HG03571 (cell line): Measurements from ENCODE around the gene PLAAT3.
A peak's percentile ranks its signal among the peaks of the same experiment; 100 is the strongest.
"Not testable (repeated sequence)": the region's sequence is repeated elsewhere in the genome, so short reads cannot be mapped to it uniquely, and the experiment has no call there.

ENCODE experiments used
- ATAC-seq: cut with Tn5 transposase; IDR thresholded peaks from one replicate; pipeline ENCODE4 v1.9.1; 2021; ENCODE audit not compliant: unreplicated experiment

PLAAT3 gene

GRCh38 chr11:63572026-63572688 lies 42.1 kb downstream of the PLAAT3 start:
- no peak for ATAC-seq

DNA sequence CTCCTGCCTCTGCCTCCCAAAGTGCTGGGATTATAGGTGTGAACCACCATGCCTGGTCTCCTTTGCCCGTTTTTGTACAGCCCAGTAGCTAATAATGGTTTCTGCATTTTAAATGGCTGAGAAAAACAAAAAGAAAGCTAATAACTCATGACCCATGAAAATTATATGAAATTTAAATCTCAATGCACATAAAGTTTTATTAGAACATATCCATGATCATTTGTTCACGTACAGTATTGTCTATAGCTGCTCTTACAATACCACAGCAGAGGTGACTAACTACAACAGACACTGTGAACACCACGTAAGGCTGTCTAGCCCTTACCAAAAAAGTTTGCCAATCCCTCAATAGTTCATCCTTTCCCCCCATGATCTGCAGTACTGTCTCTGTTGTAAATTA lies 44.7 kb downstream of the PLAAT3 start:
- ATAC-seq = no peak

DNA sequence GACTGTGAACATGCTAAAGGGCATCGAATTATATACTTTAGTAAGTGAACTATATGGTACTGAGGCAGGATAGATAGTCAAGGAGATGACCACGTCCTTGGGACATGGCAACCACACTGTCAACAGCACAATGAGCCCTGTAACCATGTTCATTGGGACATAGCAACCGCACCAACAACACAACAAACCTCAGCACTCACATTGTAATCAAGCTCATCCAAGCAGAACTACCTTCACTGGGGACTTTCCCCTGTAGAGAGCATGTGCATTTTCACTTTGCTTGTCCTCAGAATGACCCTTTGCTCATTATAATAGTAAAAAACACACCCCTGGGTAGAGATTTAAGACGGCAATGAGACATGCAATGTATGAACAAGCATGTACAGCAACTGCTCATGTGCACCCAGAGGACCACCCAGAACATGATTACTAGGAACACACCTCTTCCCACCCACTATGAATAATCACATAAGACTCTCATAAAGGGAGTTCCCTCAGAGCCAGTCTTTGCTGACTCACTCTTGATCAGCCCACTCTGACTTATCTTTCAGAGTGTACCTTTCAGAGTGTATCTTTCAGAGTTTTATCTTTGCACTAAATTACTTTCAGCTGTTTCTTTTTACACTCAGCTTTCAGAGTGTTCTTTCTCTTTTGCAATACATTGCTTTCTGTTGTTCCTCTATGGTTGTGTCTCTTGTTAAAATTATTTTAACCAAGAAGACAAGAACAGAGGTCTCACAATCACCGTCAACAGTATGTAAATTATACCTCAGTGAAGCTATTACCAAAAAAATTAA lies 47.0 kb downstream of the PLAAT3 start:
- ATAC-seq = peak; percentile 70

DNA sequence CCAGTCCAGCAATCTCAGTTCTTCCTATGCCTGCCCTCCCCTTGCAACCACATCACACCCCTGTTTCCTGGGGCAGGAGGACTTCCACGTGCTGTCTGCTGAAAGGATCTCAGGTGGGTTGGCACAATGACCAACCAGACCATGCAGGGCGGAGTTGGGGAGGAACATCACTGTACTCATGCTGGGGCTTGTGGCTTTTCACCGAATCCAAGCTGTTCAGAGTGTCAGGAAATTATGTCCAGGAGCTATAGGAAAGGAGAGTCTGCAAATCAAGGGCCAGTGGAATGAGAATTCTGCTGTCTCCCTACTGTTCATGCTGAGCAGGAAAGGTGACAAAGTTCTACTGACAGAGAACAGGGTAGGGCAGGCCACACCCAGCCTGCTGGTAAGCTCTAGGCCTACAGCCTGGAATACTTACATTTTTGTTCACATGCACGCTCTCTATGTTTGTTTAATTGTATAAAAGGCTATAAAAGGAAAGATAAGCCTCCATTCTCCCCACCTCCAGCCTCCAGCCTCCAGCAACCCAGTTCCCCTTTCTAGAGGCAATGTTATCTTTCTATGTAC lies 49.4 kb downstream of the PLAAT3 start:
- ATAC-seq = no peak

DNA sequence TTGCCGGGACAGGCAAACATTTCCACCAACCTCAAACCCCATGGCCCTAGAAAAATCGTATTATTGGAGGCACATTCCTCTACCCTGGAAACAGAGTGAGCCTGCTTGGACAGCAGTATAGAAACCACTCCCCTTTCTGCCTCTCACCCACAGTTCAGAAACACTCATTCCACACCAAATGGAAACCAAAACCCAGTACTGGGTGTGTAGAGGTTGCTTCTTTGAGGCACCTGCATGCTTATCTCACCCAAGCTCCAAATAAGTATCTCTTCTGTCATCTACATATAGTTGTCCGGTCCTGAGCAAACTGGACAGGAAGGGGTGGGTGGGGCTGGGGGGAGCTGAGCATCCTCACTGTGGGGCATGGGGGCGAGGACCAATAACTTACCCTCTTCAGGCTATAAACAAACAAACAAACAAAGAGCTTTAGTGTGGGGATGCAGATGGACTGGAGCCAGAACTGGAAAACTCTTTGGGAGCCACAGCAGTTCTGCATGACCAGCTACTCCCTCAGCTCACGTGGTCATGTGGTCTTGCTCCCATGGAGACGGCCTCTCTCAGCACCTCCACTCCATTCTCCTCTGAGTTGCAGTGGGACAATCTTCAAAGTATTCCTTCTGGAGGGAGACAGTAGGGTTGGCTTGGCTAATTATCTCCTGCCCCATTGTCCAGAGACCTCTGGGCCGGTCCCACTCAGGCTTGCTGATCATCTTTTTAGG lies 50.0 kb downstream of the PLAAT3 start:
- peak; percentile 47 for ATAC-seq

DNA sequence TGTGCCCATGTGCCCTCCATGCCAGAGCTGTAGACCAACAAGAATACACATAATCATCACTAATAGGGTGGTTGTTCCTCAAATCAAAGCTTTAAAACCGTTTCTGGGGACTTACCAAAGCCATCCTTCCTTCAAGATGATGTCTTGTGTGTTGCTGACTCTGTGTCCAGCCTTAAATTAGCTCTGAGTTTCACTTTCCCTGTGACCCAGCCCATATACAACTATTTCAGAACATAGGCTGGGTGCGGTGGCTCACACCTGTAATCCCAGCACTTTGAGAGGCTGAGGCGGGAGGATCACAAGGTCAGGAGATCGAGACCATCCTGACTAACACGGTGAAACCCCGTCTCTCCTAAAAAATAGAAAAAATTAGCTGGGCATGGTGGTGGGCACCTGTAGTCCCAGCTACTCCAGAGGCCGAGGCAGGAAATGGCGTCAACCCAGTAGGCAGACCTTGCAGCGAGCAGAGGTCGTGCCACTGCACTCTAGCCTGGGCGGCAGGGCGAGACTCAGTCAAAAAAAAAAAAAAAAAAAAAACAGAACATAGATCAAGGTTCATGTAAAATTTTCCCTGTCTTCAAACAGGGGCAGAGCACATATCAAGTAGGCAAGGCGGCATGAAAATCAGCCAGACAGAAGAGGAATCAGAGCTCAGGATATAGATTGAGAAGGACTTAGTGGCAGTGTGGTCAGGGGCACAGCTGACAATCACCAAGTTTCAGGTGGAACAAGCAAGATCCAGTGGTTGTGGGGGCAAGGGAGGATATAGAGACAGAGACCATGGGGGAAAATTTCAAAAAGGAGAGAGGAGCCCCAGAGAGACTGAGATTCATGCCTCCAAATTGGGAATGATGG lies 50.8 kb downstream of the PLAAT3 start, which contains the start of gene PLAAT2:
PLAAT2 (minus strand) TSS at position 179 of the 855 bp plus-strand sequence; CDS start at position 124, 55 bp downstream.
- ATAC-seq = no peak

DNA sequence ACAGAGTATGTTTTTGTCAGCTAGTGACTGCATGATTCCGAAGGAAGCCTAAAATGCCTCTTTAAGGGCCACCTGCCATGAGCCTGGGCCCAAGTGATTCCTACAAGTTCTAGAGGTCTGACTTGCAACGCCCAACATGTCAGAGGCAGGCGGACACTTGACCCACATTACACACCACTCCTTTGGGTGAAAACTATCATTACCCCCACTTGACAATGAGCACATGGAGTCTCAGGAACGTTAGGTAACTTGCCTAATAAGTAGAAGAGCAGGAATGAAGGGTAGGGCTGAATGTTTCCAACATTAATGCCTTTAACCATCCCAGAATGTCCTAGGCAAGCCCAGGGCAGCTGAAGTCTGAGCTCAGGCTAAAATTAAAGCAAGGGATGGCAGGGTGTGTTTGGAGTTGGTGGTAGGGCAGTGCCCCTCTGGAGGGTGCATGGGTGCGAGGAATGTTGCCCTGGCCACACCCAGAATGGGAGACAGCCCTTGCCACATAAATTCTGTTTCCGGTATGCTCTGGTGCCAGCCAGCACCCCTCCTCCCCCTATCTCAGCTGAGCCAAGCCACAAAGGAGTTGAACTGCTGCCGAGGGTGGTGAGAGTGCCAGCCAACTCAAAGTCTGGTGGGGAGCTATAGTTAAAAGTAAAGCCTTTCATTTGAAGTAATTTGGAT lies 53.6 kb downstream of the PLAAT3 start:
- no peak for ATAC-seq

- no peak for ATAC-seq
Observed at GRCh38 chr11:63558459-63559157, 55.6 kb downstream of the PLAAT3 start.

DNA sequence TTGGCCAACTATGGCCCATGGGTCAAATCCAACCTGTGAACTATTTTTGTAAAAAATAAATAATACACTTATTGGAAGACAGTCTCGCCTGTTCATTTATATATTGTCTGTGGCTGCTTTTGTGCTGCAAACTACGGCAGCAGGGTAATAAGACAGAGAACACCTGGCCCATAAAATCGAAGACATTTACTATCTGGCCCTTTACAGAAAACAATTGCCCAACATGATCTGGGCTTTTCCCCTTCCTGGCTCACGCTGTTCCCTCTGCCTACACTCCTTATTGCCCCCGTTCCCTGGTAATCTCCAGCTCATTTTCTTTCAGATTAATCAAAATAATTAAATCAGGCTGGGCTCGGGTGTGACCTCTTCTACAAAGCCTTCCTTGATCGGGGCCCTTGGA lies 56.7 kb downstream of the PLAAT3 start:
- ATAC-seq = no peak

- no peak for ATAC-seq
Observed at GRCh38 chr11:63556404-63557013, 57.7 kb downstream of the PLAAT3 start.

- ATAC-seq = no peak
Observed at GRCh38 chr11:63554877-63555223, 59.4 kb downstream of the PLAAT3 start.

DNA sequence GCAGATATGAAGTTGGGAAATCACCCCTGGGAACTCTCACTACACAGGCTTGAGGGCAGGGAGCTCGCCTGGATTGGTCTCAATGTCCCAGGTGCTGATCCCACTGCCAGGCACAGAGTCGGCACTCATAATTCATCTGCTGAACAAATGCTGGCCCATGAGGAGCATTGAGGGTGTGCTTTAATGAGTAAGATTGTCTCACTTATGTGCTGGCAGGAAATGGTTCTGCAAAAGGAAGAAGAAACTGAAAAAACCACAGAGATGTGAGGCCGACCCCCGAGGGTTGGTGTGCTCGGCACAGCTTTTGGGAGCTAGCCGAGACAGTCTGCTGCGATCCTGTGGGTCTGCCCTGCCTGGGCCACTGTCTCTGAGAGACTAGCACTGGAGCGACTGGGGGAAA lies 60.5 kb downstream of the PLAAT3 start:
- ATAC-seq = peak; percentile 61

DNA sequence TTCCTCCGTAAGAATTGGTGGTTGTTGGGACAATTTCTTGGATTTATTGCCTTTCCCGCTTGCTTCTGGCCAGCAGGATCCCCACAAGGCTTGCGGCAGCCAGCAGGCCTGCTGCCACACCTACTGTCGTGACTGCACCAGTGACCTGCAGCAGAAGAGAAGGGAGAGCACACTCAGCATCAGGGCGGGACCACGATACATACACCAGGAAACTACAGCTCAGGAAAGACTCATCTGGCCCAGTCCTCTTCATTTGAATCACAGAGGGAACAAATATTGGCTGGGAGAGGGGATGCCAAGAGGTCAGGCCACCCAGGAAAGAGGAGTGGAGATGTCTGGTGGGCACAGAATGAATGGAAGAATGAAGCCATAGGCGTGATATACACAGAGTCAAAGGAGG lies 61.3 kb downstream of the PLAAT3 start:
- ATAC-seq = no peak

GRCh38 chr11:63551889-63552266 lies 62.4 kb downstream of the PLAAT3 start:
- no peak for ATAC-seq

GRCh38 chr11:63551091-63551888 lies 62.9 kb downstream of the PLAAT3 start:
- ATAC-seq = no peak

- ATAC-seq = not testable (repeated sequence)
Observed at GRCh38 chr11:63550156-63550700, 64.0 kb downstream of the PLAAT3 start.

- ATAC-seq = no peak
Observed at GRCh38 chr11:63549411-63549810, 64.8 kb downstream of the PLAAT3 start.

DNA sequence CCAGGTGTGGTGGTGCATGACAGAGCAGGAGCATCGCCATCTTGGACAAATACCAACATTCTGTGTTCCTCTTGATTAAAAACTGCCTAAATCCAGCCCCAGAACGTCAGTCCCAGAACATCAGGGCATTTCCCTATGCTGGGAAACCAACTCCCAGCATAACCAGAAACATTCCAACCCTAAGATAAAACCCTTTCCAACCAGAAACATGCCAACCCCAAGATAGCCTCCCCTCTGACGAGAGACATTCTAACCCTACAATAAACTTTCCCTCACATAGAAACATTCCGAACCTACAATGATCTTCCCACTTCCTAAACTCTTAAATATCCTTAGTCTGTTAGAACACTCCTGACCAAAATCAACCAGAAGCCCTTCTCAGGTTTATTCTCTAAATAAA lies 66.1 kb downstream of the PLAAT3 start:
- ATAC-seq = no peak
